ENCODE data around the gene CDHR1. TPM values are rescaled to one million over a fixed set of nuclear protein-coding genes. Genes with fewer than 3 reads are reported as not detected.

Gene CDHR1
- total RNA-seq, 4 donors from 2014 or later, result 106 to 398 (median 143) TPM

- no peaks in the 10 kb centered on the region for H3K9me3 ChIP-seq
- peak in 1 of 2 donors; percentile 55 for DNase-seq (ENCODE audit: low spot score in 2 of 2)
- H3K27ac ChIP-seq, result no peak overlapping the region
- whole genome bisulfite sequencing, result 47% methylated on average over 12 of the region's 12 CpGs
- TF ChIP-seq POLR2AphosphoS5 (IDR thresholded peaks at IDR 0.05) (no peak), POLR2A (IDR thresholded peaks at IDR 0.05) (no peak), CTCF (IDR thresholded peaks at IDR 0.05) (peak in 1 of 2 donors; percentile 53), EP300 (IDR thresholded peaks at IDR 0.05) (no peak)
- no peak overlapping the region for H3K4me3 ChIP-seq
- H3K4me1 ChIP-seq, result no peaks in the 10 kb centered on the region
- H3K27me3 ChIP-seq, result peaks cover 5% of the 10 kb centered on the region
- peaks cover 4% of the 10 kb centered on the region for H3K36me3 ChIP-seq
Observed at GRCh38 chr10:84214612-84215235, 20.4 kb downstream of the CDHR1 start.

GRCh38 chr10:84216834-84217233, 22.5 kb downstream of the CDHR1 start:
- Histone ChIP-seq H3K27me3 (peaks cover 3% of the 10 kb centered on the region), H3K4me3 (no peak overlapping the region), H3K9me3 (no peaks in the 10 kb centered on the region), H3K4me1 (no peaks in the 10 kb centered on the region), H3K36me3 (peaks cover 4% of the 10 kb centered on the region), H3K27ac (no peak overlapping the region)
- DNase-seq (ENCODE audit: low spot score in 2 of 2), result peak in 1 of 2 donors; percentile 72
- 87% methylated on average over 5 of the region's 9 CpGs for WGBS
- TF ChIP-seq CTCF (IDR thresholded peaks at IDR 0.05) (no peak), EP300 (IDR thresholded peaks at IDR 0.05) (no peak), POLR2AphosphoS5 (IDR thresholded peaks at IDR 0.05) (no peak), POLR2A (IDR thresholded peaks at IDR 0.05) (no peak)

- no peak overlapping the region for H3K27ac ChIP-seq
- DNase-seq (ENCODE audit: low spot score in 2 of 2), result peak in 1 of 2 donors; percentile 32
- no peak overlapping the region for H3K4me3 ChIP-seq
- TF ChIP-seq POLR2A (IDR thresholded peaks at IDR 0.05) (no peak), EP300 (IDR thresholded peaks at IDR 0.05) (no peak), CTCF (IDR thresholded peaks at IDR 0.05) (no peak), POLR2AphosphoS5 (IDR thresholded peaks at IDR 0.05) (no peak)
- H3K36me3 ChIP-seq, result peaks cover 4% of the 10 kb centered on the region
- peaks cover 4% of the 10 kb centered on the region for H3K27me3 ChIP-seq
- H3K4me1 ChIP-seq, result no peaks in the 10 kb centered on the region
- no peaks in the 10 kb centered on the region for H3K9me3 ChIP-seq
- WGBS, result 79% methylated on average over 4 of the region's 4 CpGs
Observed at GRCh38 chr10:84217746-84218145, 23.4 kb downstream of the CDHR1 start.

GRCh38 chr10:84221916-84222315, 27.6 kb downstream of the CDHR1 start:
- TF ChIP-seq POLR2AphosphoS5 (IDR thresholded peaks at IDR 0.05), result no peak
- no peak for TF ChIP-seq EP300 (IDR thresholded peaks at IDR 0.05)
- TF ChIP-seq CTCF (IDR thresholded peaks at IDR 0.05), result no peak
- TF ChIP-seq POLR2A (IDR thresholded peaks at IDR 0.05), result no peak
- peaks cover 8% of the 10 kb centered on the region for H3K27me3 ChIP-seq
- H3K9me3 ChIP-seq, result no peaks in the 10 kb centered on the region
- no peak overlapping the region for H3K27ac ChIP-seq
- H3K4me1 ChIP-seq, result no peaks in the 10 kb centered on the region
- H3K36me3 ChIP-seq, result no peaks in the 10 kb centered on the region
- H3K4me3 ChIP-seq, result no peak overlapping the region
- WGBS, result 89% methylated on average over 8 of the region's 8 CpGs
- peak in 1 of 2 donors; percentile 66 for DNase-seq (ENCODE audit: low spot score in 2 of 2)

GRCh38 chr10:84224411-84225028, 30.2 kb downstream of the CDHR1 start:
- Histone ChIP-seq H3K27me3 (peaks cover 8% of the 10 kb centered on the region), H3K9me3 (no peaks in the 10 kb centered on the region), H3K36me3 (no peaks in the 10 kb centered on the region), H3K4me1 (no peaks in the 10 kb centered on the region), H3K4me3 (no peak overlapping the region), H3K27ac (no peak overlapping the region)
- TF ChIP-seq CTCF (IDR thresholded peaks at IDR 0.05) (no peak), POLR2AphosphoS5 (IDR thresholded peaks at IDR 0.05) (no peak), POLR2A (IDR thresholded peaks at IDR 0.05) (no peak), EP300 (IDR thresholded peaks at IDR 0.05) (no peak)
- 42% methylated on average over 6 of the region's 6 CpGs for WGBS
- peak in 1 of 2 donors; percentile 38 for DNase-seq (ENCODE audit: low spot score in 2 of 2)
